Femur (tissue), 1 donor: ENCODE measurements around the gene B4GALNT2.
"Not testable (repeated sequence)": the region's sequence is repeated elsewhere in the genome, so short reads cannot be mapped to it uniquely, and the experiment has no call there.

Source experiments
- DNase-seq: peaks from one replicate; pipeline ENCODE4 v3.0.0-alpha.2; 2017

The B4GALNT2 gene

DNA sequence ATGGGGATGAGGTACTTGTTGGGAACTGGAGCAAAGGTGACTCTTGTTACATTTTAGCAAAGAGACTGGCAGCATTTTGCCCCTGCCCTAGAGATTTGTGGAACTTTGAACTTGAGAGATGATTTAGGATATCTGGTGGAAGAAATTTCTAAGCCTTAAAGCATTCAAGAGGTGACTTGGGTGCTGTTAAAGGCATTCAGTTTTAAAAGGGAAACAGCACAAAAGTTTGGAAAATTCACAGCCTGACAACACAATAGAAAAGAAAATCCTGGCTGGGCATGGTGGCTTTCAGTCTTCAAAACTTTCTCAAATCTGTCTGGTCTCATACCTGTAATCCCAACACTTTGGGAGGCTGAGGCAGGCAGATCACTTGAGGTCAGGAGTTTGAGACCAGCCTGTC is 52.0 kb downstream of the B4GALNT2 start:
- not testable (repeated sequence) for DNase-seq

- DNase-seq, result not testable (repeated sequence)
These were observed 52.8 kb downstream of the B4GALNT2 start for GRCh38 chr17:49185381-49185780.

DNA sequence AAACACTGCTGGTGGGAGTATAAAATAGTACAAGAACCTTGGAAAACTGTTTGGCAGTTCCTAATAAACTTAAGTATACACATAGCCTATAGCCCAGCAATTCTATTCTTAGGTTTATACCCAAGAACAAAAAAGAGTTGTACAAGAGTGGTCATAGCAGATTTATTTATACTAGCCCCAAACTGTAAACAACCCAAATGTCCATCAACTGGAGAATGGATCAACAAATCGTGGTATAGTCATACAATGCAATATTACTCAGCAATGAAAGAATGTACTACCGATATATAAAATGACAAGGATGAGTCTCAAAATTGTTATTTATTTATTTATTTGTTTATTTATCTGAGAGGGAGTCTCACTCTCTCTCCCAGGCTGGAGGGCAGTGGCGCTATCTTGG is 54.7 kb downstream of the B4GALNT2 start:
- no peak for DNase-seq

DNA sequence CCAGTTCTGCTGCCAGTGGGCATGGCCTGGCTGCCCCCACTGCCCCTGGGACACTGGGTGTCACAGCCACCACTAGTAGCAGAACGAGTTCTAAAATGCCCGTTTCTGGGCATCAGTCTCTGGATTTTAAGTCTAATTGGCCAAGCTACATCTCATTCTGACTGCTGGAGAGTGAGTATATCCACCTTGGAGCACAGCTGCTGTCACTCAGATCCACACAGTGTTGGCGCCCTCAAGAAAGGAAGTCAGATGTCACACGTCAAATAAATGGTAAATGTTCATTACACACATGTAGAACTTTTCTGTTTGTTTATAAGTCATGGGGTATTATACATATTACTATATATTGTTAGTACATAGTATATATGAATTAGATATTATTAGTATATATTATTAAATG is 58.4 kb downstream of the B4GALNT2 start:
- DNase-seq, result no peak

GRCh38 chr17:49191409-49191916 is 58.9 kb downstream of the B4GALNT2 start:
- peak; percentile 29 for DNase-seq

DNA sequence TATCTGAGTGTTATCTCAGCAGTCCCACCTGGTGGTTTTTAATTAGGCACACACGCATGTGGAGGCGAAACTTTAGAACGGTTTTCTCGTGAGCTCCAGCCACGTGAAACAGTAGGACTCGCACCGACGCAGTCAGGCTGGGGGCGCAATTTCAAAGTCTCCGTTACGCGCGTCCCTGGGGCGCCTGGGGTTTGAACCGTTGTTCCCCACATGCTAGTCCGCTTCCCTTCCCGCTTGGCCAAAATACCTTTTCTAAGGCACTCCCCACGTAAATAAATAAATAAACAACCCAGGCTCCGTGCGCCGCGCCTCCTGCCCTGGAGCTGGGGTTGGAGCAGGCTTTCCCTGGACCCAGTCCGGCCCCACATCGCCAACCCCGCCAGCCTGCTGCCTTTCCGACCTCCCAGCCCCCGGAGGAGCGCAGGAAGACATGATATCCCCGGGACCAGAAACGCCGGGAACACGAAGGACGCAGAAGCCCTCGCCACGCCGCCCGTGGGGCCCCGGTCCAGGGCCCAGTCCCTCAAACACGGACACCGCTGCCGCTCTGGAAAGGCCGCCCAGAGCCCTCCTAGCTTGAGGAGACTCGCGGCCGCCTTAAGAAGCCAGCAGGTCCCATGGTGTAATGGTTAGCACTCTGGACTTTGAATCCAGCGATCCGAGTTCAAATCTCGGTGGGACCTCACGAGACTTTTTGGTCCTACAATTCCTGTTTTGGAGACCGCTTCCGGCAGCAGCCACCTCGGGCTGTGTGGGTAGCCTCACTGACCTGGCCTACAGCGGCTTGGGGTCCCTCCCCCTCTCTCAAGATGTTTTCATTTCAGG is 59.6 kb downstream of the B4GALNT2 start:
- peak; percentile 97 for DNase-seq

DNA sequence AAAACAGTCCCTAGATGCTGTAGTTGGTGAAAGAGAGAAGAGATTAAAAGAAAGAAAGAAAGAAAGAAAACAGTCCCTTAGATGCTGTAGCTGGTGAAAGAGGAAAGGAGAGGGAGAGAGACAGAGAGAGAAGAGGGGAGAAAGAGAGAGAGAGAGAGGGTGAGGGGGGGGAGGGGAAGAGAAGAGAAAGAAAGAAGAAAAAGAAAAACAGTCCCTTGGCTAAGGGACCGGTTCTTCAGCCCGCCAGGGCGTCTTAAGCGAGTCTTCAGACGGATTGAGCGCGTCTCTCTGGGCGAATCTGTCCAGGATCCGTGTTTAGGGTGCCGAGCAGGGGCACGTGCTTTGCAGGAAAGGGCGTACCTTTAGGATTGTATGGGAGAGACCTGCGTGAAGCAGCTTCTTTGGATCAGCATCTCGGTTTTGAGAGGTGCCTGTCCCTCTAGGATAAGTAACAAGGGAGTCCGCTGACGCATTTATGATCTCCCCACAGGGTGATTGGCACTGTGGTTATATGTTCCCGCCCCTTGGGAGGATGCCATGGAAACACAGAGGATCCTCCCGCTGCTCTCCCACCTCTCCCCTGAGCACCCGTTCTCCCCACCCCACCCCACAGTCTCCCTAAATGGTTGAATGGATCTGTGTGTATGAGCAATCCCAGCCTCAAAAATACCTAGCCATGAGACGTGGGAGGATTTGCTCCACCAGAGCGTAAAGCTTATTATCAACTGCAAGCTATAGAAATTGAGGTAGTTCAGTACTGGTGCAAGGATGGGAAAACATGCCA is 61.1 kb downstream of the B4GALNT2 start:
- peak; percentile 64 for DNase-seq

DNA sequence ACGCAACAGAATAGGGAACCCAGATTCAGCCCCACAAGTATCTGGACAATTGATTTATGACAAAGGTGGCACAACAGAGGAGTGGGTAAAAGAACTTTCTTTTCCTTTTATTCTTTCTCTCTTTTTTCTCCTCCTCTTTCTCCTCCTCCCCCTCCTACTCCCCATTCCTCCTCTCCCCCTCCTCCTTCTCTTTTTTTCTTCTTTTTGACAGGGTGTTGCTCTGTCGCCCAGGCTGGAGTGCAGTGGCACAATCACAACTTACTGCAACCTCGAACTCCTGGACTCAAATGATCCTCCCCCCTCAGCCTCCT is 61.7 kb downstream of the B4GALNT2 start:
- no peak for DNase-seq

DNA sequence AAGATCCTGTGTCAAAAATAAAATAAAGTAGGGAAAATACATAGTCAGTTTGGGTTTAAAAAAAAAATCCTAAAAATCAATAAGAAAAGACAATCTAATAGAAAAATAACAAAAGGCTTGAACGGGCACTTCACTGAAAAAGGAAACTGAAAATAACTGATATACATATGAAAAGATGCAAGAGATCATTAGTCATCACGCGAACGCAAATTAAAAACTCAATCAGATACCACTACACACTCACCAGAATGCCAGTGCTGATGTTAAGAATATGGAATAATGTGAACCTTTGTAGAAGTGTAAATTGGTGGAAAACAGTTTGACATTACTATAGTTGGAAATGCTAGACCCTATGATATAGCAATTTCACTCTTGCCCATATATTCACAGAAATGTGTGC is 63.2 kb downstream of the B4GALNT2 start:
- no peak for DNase-seq

DNA sequence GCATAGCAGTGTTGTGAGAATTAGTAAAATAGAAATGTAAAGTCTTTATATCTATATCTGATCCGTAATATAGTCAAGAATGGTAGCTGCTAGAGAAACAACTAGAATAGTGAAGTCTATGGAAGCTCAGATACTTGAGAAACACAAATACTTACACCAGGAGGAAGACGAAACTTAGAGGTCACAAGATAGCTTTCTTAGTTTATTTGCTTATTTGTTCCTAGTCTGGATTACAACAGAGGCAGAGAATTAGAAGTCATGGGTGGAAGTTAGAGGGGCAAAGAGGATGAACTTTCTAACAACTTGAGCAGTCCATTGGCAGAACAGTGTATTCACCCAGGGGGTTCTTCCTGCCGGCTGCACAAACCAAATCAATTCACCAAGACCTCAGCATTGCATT is 64.0 kb downstream of the B4GALNT2 start:
- DNase-seq, result no peak

DNA sequence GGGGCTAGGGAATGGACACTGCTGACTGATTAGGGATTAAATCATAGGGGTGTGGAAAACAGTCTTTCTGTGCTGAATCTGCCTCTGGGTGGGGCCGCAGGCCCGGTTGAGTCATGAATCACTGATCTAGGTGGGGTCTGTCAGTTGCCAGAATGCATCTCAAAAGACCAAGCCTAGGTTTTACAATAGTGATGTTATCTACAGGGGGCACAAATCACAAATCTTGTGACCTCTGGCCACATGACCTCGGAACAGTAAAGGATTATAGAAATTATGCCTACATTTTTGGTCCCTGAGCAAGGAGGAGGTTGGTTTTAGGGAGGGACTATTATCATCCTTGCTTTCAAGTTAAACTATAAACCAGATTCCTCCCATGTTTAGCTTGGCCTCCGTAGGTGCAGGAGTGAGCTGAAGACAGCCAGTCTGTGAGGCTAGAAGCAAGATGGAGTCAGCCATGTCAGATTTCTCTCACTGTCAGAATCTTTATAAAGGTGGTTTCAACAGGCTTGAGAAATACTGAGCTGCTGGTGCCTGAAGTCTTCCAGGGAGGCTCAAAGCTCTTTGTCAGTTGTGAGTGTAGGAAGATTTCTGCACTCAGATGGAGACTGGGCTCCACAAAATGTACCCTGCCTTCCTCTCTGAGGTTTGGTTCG is 64.9 kb downstream of the B4GALNT2 start:
- DNase-seq, result no peak

GRCh38 chr17:49198211-49198610 is 65.6 kb downstream of the B4GALNT2 start:
- no peak for DNase-seq

GRCh38 chr17:49200423-49201083 is 68.0 kb downstream of the B4GALNT2 start:
- no peak for DNase-seq

DNA sequence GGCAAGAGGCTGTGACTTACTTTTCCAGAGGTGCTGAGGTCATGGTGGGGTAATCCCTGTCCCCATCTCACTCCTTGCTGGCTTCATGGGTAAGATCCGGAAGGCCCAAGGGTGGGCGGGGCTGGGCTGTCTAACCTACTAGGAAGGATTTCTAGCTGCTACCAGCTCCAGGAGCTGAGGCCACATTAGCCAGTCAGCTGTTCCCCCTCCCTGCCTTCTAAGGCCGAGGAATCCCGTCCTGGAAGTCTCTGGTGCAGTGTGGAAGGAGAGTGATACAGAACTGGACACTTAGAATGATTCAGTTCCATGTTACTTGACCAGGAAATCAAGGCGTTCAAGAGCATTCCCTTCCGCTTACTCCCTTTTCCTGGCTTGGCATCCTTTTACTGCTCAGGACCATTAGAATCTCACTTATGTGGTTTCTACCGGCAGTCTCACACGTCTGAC is 68.9 kb downstream of the B4GALNT2 start:
- no peak for DNase-seq

- DNase-seq, result no peak
These were observed 71.2 kb downstream of the B4GALNT2 start for GRCh38 chr17:49203796-49204195.

GRCh38 chr17:49204516-49204915 is 71.9 kb downstream of the B4GALNT2 start:
- DNase-seq, result no peak

GRCh38 chr17:49209061-49209571 is 76.5 kb downstream of the B4GALNT2 start:
- DNase-seq, result no peak

DNA sequence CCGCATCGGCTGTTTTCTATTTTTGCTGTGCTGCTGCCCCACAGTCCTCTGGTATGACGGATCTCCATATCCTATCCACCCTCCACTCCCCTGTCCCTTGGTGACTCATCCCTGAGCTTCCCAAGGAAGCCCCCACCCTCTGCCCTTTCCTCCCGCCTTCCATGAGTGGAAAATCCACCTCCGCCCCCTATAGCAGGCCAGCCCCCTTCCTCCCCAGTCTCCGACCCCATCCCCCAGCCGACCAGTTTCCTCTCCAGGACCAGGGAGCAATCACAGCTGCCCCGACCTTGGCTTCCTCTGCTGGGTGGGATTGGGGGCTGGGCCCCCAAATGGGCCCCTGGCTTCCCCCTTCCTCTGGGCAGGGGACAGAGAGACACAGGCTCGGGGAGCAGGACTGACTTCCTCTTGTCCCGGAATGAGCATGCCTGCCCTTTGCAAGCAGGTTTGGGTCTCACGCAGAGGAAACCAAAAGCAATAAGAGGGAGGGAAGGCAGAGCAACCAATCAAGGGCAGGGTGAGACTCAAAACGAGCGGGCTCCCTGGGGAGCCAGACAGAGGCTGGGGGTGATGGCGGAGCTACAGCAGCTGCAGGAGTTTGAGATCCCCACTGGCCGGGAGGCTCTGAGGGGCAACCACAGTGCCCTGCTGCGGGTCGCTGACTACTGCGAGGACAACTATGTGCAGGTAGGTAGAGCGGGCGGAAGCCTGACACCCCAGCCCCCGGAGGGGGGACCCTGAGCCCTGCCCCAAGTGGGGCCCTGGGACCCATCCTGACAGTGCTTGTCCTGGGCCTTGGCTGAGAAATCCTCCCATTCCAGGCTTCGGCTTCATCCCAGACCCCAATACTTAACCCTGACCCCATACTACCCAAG is 77.8 kb downstream of the B4GALNT2 start, which contains the start of the genes ABI3 and GNGT2:
ABI3 (plus strand) TSS at position 550 of the 872 bp plus-strand sequence; CDS start at position 568, 18 bp downstream.
GNGT2 (minus strand) TSS at position 417 of the 872 bp plus-strand sequence. CDS start 3,152 bp downstream, outside the sequence.
- peak; percentile 64 for DNase-seq

GRCh38 chr17:49213399-49213798 is 80.8 kb downstream of the B4GALNT2 start:
- DNase-seq, result no peak

- DNase-seq, result no peak
These were observed 81.3 kb downstream of the B4GALNT2 start for GRCh38 chr17:49213847-49214246.

DNA sequence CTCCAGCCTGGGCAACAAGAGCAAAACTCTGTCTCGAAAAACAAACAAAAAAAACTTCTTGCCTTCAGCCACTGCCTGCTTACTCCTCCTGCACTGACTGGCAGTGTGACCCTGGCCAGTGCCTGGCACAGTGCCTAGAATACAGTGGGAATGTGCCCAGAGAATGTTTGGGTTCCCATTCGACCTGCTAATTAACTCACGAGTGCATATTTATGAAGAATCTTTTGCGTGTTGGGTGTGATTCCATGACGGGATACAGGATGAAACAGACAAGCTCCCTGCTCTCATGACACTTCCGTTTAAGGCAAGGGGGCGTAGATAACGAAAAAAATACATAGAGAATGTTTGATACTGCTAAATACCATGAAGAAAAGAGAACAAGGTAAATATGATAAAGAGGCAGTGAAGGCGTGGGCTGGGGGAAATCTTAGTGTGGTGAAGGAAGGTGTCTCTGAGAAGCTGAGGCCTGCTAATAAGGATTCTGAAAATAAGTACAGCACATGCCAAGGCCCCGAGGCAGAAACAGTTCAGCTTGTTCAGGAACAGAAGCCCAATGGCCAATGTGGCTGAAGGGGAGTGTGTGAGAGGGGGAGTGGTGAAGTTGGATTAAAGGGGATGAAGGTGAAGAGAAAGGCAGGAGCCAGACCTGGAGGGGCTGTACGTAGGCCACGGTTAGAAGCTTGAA is 82.2 kb downstream of the B4GALNT2 start:
- peak; percentile 50 for DNase-seq
